Endothelial cell of umbilical vein (primary cell): ENCODE results near the gene MLC1. TPM values are rescaled to one million over a fixed set of nuclear protein-coding genes. Genes with fewer than 3 reads are reported as not detected.

ENCODE experiments used
- BruUV-seq: library from RNA; stranded (reverse); fragments of 400-500 nt; replicated peaks from 2 replicates; lab custom pipeline; 2021; lab: Mats Ljungman, UMichigan
- CTCF ChIA-PET: fragments of 300-600, 350-600 bp; sonication (Branson Sonifier 250); formaldehyde crosslinking; loops from one replicate; lab custom pipeline; 2021; ENCODE audit warnings: antibody characterized with exemption, inconsistent platforms; lab: Charles Lee
- POLR2A ChIA-PET: fragments of 300-600, 350-600 bp; sonication (Branson Sonifier 250); formaldehyde crosslinking; loops from one replicate; lab custom pipeline; 2021; ENCODE audit warnings: antibody characterized with exemption, inconsistent platforms; lab: Charles Lee
- DNase-seq: peaks from one replicate; pipeline ENCODE4 v3.0.0-alpha.2; 2011; ENCODE audit warnings: low read depth, low spot score
- FAIRE-seq: peaks from 2 replicates; lab custom pipeline; 2011; peaks lifted over from hg19 to GRCh38; lab: Jason Lieb, UNC
- H2AFZ ChIP-seq: 2 replicates; pipeline ENCODE4 v1.6.0; 2012; ENCODE audit warnings: low read depth, low read length, control low read depth, inconsistent platforms
- H3K27ac ChIP-seq: 2 replicates; pipeline ENCODE4 v1.5.1; 2011; ENCODE audit warnings: low read depth, mild to moderate bottlenecking, control low read depth, low read length, moderate library complexity; ENCODE audit not compliant: insufficient read depth
- H3K27me3 ChIP-seq, 2 experiments: 2 replicates each; pipeline versions ENCODE4 v1.6.0 to v1.6.1; 2011; ENCODE audit warnings: low read length in 2 of 2, mixed read lengths in 1 of 2; ENCODE audit not compliant: control insufficient read depth in 2 of 2, insufficient read depth in 2 of 2
- H3K36me3 ChIP-seq, 2 experiments: 2 replicates in 1 of 2; 3 replicates in 1 of 2; pipeline ENCODE4 v1.5.1; 2011; ENCODE audit warnings: low read length in 2 of 2, mild to moderate bottlenecking in 1 of 2, moderate library complexity in 1 of 2; ENCODE audit not compliant: control insufficient read depth in 2 of 2, insufficient read depth in 2 of 2; ENCODE audit errors: extremely low read depth in 1 of 2
- H3K4me1 ChIP-seq: 3 replicates; pipeline ENCODE4 v1.5.1; 2011; ENCODE audit warnings: mild to moderate bottlenecking, low read length; ENCODE audit not compliant: control insufficient read depth, insufficient read depth; ENCODE audit errors: extremely low read depth
- H3K4me2 ChIP-seq: 2 replicates; pipeline ENCODE4 v1.6.1; 2011; ENCODE audit warnings: low read length, control low read depth, mixed read lengths; ENCODE audit not compliant: insufficient read depth
- H3K4me3 ChIP-seq, 3 experiments: fragments of 200-600 bp in 1 of 3; sonication (generic), shearing (Covaris generic) in 1 of 3; replicated peaks in 1 of 3; 2 replicates each; pipeline ENCODE4 v1.5.1; 2011 to 2016; ENCODE audit warnings: control low read depth in 3 of 3, low read length in 3 of 3, mild to moderate bottlenecking in 2 of 3, inconsistent platforms in 1 of 3, low read depth in 1 of 3, moderate library complexity in 1 of 3; ENCODE audit not compliant: insufficient read depth in 1 of 3
- H3K79me2 ChIP-seq: 2 replicates; pipeline ENCODE4 v1.6.0; 2012; ENCODE audit warnings: low read length, inconsistent platforms; ENCODE audit not compliant: control insufficient read depth, insufficient read depth
- H3K9ac ChIP-seq: replicated peaks from 2 replicates; pipeline ENCODE3; 2011; ENCODE audit warnings: low read length, control low read depth; ENCODE audit not compliant: insufficient read depth; ENCODE audit errors: extremely low read depth
- H3K9me1 ChIP-seq: replicated peaks from 3 replicates; pipeline ENCODE4 v1.6.0; 2011; ENCODE audit warnings: mild to moderate bottlenecking, low read length; ENCODE audit not compliant: control insufficient read depth, insufficient read depth; ENCODE audit errors: extremely low read depth
- H3K9me3 ChIP-seq: replicated peaks from 2 replicates; pipeline ENCODE4 v1.5.1; 2012; ENCODE audit warnings: low read length, inconsistent platforms; ENCODE audit not compliant: control insufficient read depth, insufficient read depth
- H4K20me1 ChIP-seq: replicated peaks from 2 replicates; pipeline ENCODE3; 2011; ENCODE audit warnings: mild to moderate bottlenecking, low read length; ENCODE audit not compliant: control insufficient read depth, insufficient read depth; ENCODE audit errors: extremely low read depth
- EZH2 ChIP-seq: IDR thresholded peaks from 2 replicates; pipeline ENCODE4 v1.6.1; 2012; ENCODE audit warnings: borderline replicate concordance, low read depth, mild to moderate bottlenecking, moderate library complexity, low read length, inconsistent platforms; ENCODE audit not compliant: severe bottlenecking
- FOS ChIP-seq: IDR thresholded peaks from 2 replicates; pipeline ENCODE4 v1.6.1; 2011; ENCODE audit warnings: mild to moderate bottlenecking, low read length, moderate library complexity, borderline replicate concordance; ENCODE audit not compliant: insufficient read depth
- GATA2 ChIP-seq: IDR thresholded peaks from 2 replicates; pipeline ENCODE4 v1.7.0; 2011; ENCODE audit warnings: low read depth, mild to moderate bottlenecking, moderate library complexity, mixed read lengths, low read length; ENCODE audit not compliant: insufficient read length, insufficient read depth
- JUN ChIP-seq: IDR thresholded peaks from 2 replicates; pipeline ENCODE4 v1.6.1; 2011; ENCODE audit warnings: borderline replicate concordance, low read depth; ENCODE audit not compliant: insufficient read length, insufficient read depth
- MYC ChIP-seq: IDR thresholded peaks from one replicate; pipeline ENCODE4 v1.6.1; 2011; ENCODE audit warnings: mild to moderate bottlenecking, low read depth, low read length
- POLR2A ChIP-seq: IDR thresholded peaks from 2 replicates; pipeline ENCODE4 v1.6.1; 2012; ENCODE audit warnings: low read depth, mild to moderate bottlenecking, control low read depth, low read length
- POLR2AphosphoS5 ChIP-seq: IDR thresholded peaks from 2 replicates; pipeline ENCODE4 v1.6.1; 2012; ENCODE audit warnings: low read depth, mild to moderate bottlenecking, control low read depth, low read length, moderate library complexity; ENCODE audit not compliant: insufficient read depth
- dilution Hi-C: fragments of 300-500 bp; cut with MboI; formaldehyde crosslinking; loops from one replicate; pipeline ENCODE4 v1.15.0; 2019; ENCODE audit warnings: low sequenced_read_pairs; ENCODE audit not compliant: extremely low pct_ligation_motif_present
- intact Hi-C: fragments of 100-400 bp; cut with micrococcal nuclease; formaldehyde crosslinking; loops from one replicate; pipeline ENCODE4 v1.10.0; 2022
- polyA plus RNA-seq, 4 experiments: library from polyadenylated mRNA; depleted of rRNA in 3 of 4; stranded (reverse) in 3 of 4; unstranded in 1 of 4; fragments of >200 nt; gene quantifications; 2 replicates each; pipeline versions ENCODE4 v1.2.1 to v1.2.3, GENCODE V29; 2011 to 2012; ENCODE audit warnings: missing spikeins in 1 of 4
- total RNA-seq: library from RNA; stranded (reverse); gene quantifications from 2 replicates; pipeline ENCODE4 v1.2.3, GENCODE V29; 2021
- TF ChIP-seq, protein P1 (sequence below), 2 donors: IDR thresholded peaks; 1 replicate in 1 of 2; 2 replicates in 1 of 2; pipeline ENCODE4 v1.5.1; 2011; ENCODE audit warnings: low read length in 2 of 2, mild to moderate bottlenecking in 2 of 2, moderate library complexity in 2 of 2, control low read depth in 1 of 2, inconsistent platforms in 1 of 2, low read depth in 1 of 2; ENCODE audit not compliant: insufficient read depth in 1 of 2; ENCODE audit errors: extremely low read depth in 1 of 2
- TF ChIP-seq, protein P2 (sequence below): IDR thresholded peaks from 2 replicates; pipeline ENCODE4 v1.6.1; 2011; ENCODE audit not compliant: insufficient read depth, insufficient read length

Gene MLC1
- total and polyA plus RNA-seq, 2 donors (not counting 3 experiments of a cell fraction or from before 2014, with no cell fraction given), result not detected

DNA sequence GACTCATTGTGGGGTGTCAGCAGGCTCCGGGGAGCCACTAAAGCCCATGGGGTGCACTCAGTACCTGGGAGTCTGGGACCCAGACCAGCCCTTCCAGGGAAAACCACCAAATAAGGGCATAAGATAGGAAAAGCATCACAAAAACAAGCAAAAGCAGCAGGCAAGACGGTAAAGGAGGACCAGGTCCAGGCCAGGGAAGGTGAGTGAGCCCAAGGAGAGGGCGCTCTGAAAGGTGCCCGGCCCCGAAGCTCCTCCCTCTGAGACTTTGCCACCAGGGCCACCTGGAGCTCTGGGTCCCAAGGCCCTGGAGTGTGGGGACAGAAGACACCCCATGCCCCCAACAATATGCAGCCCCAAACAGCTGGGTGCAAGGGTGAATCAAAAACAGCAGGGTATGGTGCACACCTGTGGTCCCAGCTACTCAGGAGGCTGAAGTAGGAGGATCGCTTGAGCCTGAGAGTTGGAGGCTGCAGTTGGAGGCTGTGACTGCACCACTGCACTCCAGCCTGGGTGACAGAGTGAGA lies 67.5 kb downstream of the MLC1 start:
- Histone ChIP-seq H3K4me3 (no peak overlapping the region), H4K20me1 (no peaks in the 10 kb centered on the region), H3K4me1 (no peaks in the 10 kb centered on the region), H3K36me3 (no peaks in the 10 kb centered on the region), H3K9me1 (no peaks in the 10 kb centered on the region), H2AFZ (no peak overlapping the region), H3K4me2 (no peak overlapping the region), H3K79me2 (no peaks in the 10 kb centered on the region), H3K27me3 (peaks cover 21 to 28% of the 10 kb centered on the region in 2 experiments), H3K9me3 (no peaks in the 10 kb centered on the region), H3K27ac (no peak overlapping the region), H3K9ac (no peak overlapping the region)
- dilution Hi-C loops (no loop called here), intact Hi-C loops (no loop called here)
- TF ChIP-seq GATA2 (no peak), POLR2AphosphoS5 (no peak), JUN (no peak), FOS (no peak), EZH2 (no peak), MYC (no peak), POLR2A (no peak)
- TF ChIP-seq, protein P1, sequence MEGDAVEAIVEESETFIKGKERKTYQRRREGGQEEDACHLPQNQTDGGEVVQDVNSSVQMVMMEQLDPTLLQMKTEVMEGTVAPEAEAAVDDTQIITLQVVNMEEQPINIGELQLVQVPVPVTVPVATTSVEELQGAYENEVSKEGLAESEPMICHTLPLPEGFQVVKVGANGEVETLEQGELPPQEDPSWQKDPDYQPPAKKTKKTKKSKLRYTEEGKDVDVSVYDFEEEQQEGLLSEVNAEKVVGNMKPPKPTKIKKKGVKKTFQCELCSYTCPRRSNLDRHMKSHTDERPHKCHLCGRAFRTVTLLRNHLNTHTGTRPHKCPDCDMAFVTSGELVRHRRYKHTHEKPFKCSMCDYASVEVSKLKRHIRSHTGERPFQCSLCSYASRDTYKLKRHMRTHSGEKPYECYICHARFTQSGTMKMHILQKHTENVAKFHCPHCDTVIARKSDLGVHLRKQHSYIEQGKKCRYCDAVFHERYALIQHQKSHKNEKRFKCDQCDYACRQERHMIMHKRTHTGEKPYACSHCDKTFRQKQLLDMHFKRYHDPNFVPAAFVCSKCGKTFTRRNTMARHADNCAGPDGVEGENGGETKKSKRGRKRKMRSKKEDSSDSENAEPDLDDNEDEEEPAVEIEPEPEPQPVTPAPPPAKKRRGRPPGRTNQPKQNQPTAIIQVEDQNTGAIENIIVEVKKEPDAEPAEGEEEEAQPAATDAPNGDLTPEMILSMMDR (IDR thresholded peaks at IDR 0.05; ENCODE audit: extremely low read depth in 1 of 2, insufficient read depth in 1 of 2, low read depth in 1 of 2, low read length in 2 of 2), result no peak
- TF ChIP-seq, protein P2, sequence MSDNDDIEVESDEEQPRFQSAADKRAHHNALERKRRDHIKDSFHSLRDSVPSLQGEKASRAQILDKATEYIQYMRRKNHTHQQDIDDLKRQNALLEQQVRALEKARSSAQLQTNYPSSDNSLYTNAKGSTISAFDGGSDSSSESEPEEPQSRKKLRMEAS, result no peak
- DNase-seq (no peak), FAIRE-seq (no peak)
- BruUV-seq, result no TSS peak
- POLR2A ChIA-PET, result interaction anchor here (0.6 kb wide), 1 partner anchor 11 kb away, joined by 3 read pairs; no protein-coding TSS in a partner anchor
- CTCF ChIA-PET, result interaction anchor here (0.7 to 1.6 kb wide), 2 partner anchors 13 to 39 kb away, joined by 3 to 14 read pairs; no protein-coding TSS in a partner anchor
